GM13977 (cell line): ENCODE results near the gene PPP2R2D.

Experiments
- DNase-seq: peaks from one replicate; pipeline ENCODE4 v3.0.0; 2012; ENCODE audit warnings: low spot score
- CTCF ChIP-seq: IDR thresholded peaks from 2 replicates; pipeline ENCODE4 v1.5.1; 2012; ENCODE audit warnings: mild to moderate bottlenecking, control low read depth; ENCODE audit not compliant: insufficient read depth; ENCODE audit errors: extremely low read depth, missing control alignments
- in situ Hi-C: fragments of 300-500 bp; cut with MboI; formaldehyde crosslinking; loops from one replicate; pipeline ENCODE4 v1.12.0; 2022; ENCODE audit warnings: low sequenced_read_pairs, low pct_unique_long_range_greater_than_20kb, mixed read lengths, inconsistent platforms; ENCODE audit not compliant: unreplicated experiment

Gene PPP2R2D

DNA sequence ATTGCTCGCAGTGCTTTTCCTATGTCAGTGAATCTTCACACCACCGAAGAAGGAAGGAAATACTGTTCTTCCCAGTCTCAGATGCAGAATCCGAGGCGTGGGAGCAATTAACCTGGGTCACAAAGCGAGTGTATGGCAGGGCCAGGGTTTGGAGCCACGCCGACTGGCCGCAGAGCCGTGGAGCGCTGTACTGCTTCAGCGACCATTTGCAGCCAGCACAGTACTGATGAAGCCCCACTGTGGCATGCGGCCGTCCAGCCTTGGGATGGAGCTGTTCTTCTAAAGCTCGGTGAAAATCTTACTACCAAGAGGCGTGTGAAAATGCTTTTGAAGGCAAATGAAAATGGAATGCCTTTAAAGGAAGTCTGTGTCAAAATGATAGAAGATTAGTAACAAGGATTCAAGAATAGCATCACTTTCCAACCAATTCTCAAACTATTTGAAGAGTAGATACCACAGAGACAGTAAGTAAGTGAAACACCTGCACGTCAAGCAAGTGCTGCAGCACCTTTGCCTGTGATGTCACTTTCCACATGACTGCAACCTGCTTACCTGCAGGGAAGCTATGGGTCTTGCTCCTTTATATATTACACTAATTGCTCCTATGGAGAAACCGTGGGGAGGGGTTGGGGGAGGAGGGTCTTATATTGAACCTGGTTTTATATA lies 4.9 kb downstream of the PPP2R2D start:
- no peak for DNase-seq
- in situ Hi-C loops: no loop called here
- TF ChIP-seq CTCF: no peak

DNA sequence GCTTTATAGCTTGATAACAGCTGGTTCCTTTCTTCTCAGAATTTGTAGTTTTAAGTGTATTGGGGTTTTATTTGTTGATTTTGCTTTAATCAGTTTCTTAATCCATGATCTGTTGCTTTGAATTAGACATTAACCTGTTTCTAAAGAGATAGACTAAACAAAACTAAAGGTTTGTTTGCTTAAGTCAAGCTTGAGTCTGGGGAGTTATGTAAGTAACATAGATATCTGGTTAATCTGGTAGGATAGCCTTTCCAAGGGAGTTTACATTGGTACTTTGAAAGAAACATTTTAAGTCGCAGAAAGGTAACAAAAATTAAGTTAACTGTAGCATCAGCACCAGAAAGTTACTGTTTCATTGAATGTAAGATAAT lies 5.4 kb downstream of the PPP2R2D start:
- in situ Hi-C loops: no loop called here
- no peak for DNase-seq
- TF ChIP-seq CTCF: no peak

- in situ Hi-C loops: no loop called here
- DNase-seq: no peak
- no peak for TF ChIP-seq CTCF
Measured at GRCh38 chr10:131907679-131908078, 6.9 kb downstream of the PPP2R2D start.

DNA sequence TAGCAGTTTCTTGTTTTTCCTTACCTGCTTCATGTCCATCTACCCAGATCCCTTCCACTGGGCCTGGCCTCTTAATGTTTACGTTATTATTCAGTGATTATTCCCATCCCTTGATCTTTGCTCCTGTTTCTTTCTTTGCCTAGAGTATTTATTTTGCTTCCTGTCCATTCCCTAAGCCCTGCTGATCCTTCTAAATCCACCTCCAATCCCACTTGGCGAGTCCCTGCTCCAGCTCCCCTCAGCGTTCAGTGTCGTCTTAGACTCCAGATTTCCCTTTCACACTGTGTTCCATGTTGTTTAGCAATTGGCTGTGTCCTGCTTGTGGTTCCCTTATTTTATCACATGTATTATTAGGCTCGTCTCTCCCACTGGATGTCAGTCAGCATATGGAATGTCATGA lies 7.3 kb downstream of the PPP2R2D start:
- no peak for TF ChIP-seq CTCF
- DNase-seq: no peak
- in situ Hi-C loops: no loop called here

GRCh38 chr10:131909014-131909808 lies 8.4 kb downstream of the PPP2R2D start:
- no peak for TF ChIP-seq CTCF
- in situ Hi-C loops: no loop called here
- DNase-seq: no peak

DNA sequence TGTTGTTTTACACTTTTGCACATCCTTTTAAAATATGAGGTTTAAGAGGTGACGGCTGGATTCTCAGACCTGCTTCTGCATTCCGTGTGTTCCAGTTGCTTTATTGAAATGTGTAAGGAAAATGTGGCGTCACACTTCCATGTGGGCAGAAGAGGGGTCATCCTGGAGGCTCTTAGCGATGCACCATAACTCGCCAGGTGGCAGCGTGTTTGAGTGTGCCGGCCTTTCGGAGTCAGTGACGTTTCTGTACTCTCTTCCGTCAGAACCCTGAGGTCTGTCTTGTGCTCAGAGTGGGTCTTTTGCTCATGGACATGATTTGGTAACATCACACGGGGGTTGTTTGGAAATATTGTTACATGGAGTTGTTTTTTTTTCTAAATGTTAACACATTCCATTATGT lies 9.1 kb downstream of the PPP2R2D start:
- TF ChIP-seq CTCF: no peak
- in situ Hi-C loops: no loop called here
- no peak for DNase-seq
